GM10847 (cell line): ENCODE data around the gene KCNIP1.

Source experiments
- POLR2A ChIP-seq: IDR thresholded peaks from 2 replicates; pipeline ENCODE4 v1.6.1; 2011; ENCODE audit not compliant: insufficient read length; ENCODE audit errors: extremely low read depth

KCNIP1 gene

GRCh38 chr5:170493028-170493820, 10.6 kb upstream of the KCNIP1 start:
- TF ChIP-seq POLR2A, result no peak

- TF ChIP-seq POLR2A, result no peak
Observed at GRCh38 chr5:170494041-170494440, 9.8 kb upstream of the KCNIP1 start.

GRCh38 chr5:170495825-170496661, 7.8 kb upstream of the KCNIP1 start:
- no peak for TF ChIP-seq POLR2A

- no peak for TF ChIP-seq POLR2A
Observed at GRCh38 chr5:170496662-170497028, 7.2 kb upstream of the KCNIP1 start.

- no peak for TF ChIP-seq POLR2A
Observed at GRCh38 chr5:170497311-170498038, 6.3 kb upstream of the KCNIP1 start.

- no peak for TF ChIP-seq POLR2A
Observed at GRCh38 chr5:170498811-170499351, 4.9 kb upstream of the KCNIP1 start.

GRCh38 chr5:170499621-170500020, 4.2 kb upstream of the KCNIP1 start:
- TF ChIP-seq POLR2A, result no peak

GRCh38 chr5:170501361-170501760, 2.5 kb upstream of the KCNIP1 start:
- TF ChIP-seq POLR2A, result no peak

- no peak for TF ChIP-seq POLR2A
Observed at GRCh38 chr5:170501931-170502330, 1.9 kb upstream of the KCNIP1 start.

- TF ChIP-seq POLR2A, result no peak
Observed at GRCh38 chr5:170504616-170505266, 921 bp downstream of the KCNIP1 start.

GRCh38 chr5:170508036-170508435, 4.2 kb downstream of the KCNIP1 start:
- no peak for TF ChIP-seq POLR2A

GRCh38 chr5:170508660-170509347, 5.0 kb downstream of the KCNIP1 start:
- TF ChIP-seq POLR2A, result no peak

- TF ChIP-seq POLR2A, result no peak
Observed at GRCh38 chr5:170509348-170509660, 5.5 kb downstream of the KCNIP1 start.

- TF ChIP-seq POLR2A, result no peak
Observed at GRCh38 chr5:170510126-170510525, 6.3 kb downstream of the KCNIP1 start.
